CD8-positive, alpha-beta memory T cell (primary cell): ENCODE measurements around the gene FKBP1A. TPM values are rescaled to one million over a fixed set of nuclear protein-coding genes. Genes with fewer than 3 reads are reported as not detected.
"Not testable (repeated sequence)": the region's sequence is repeated elsewhere in the genome, so short reads cannot be mapped to it uniquely, and the experiment has no call there.

Experiments
- CTCF ChIA-PET: fragments of 350-600 bp; sonication (Branson Sonifier 250); formaldehyde crosslinking; loops from one replicate; lab custom pipeline; 2021; ENCODE audit warnings: antibody characterized with exemption; lab: Charles Lee
- POLR2A ChIA-PET: fragments of 350-600 bp; sonication (Branson Sonifier 250); formaldehyde crosslinking; loops from one replicate; lab custom pipeline; 2021; ENCODE audit warnings: antibody characterized with exemption; lab: Charles Lee
- DNase-seq, 5 donors: peaks; one replicate each; pipeline versions ENCODE4 v3.0.0 to v3.0.0-alpha.2; 2020 to 2022; ENCODE audit warnings: mixed read lengths in 1 of 5
- H3K27ac ChIP-seq: one replicate; pipeline ENCODE4 v1.7.0; 2013; ENCODE audit warnings: low read depth, mild to moderate bottlenecking, low read length, moderate library complexity
- H3K27me3 ChIP-seq: 2 replicates; pipeline ENCODE4 v1.7.0; 2013; ENCODE audit warnings: low read length, mild to moderate bottlenecking; ENCODE audit not compliant: insufficient read depth, poor library complexity, severe bottlenecking
- H3K36me3 ChIP-seq: 2 replicates; pipeline ENCODE4 v1.7.0; 2013; ENCODE audit warnings: mild to moderate bottlenecking, low read length, moderate library complexity; ENCODE audit not compliant: insufficient read depth
- H3K4me1 ChIP-seq: 2 replicates; pipeline ENCODE4 v1.7.0; 2013; ENCODE audit warnings: mild to moderate bottlenecking, low read length, moderate library complexity; ENCODE audit not compliant: insufficient read depth
- H3K4me3 ChIP-seq: 2 replicates; pipeline ENCODE4 v1.7.0; 2013; ENCODE audit warnings: mild to moderate bottlenecking, low read length
- H3K9me3 ChIP-seq: 2 replicates; pipeline ENCODE4 v1.7.0; 2013; ENCODE audit warnings: mild to moderate bottlenecking, low read length
- H3K27ac Mint-ChIP-seq, 8 donors: one replicate each; pipeline ENCODE4 v1.8.0; 2020 to 2021; ENCODE audit warnings: mixed read lengths in 8 of 8, mild to moderate bottlenecking in 6 of 8, inconsistent platforms in 3 of 8, moderate library complexity in 3 of 8
- H3K27me3 Mint-ChIP-seq, 2 donors: one replicate each; pipeline ENCODE4 v1.8.0; 2020 to 2021; ENCODE audit warnings: mixed read lengths in 2 of 2, mild to moderate bottlenecking in 1 of 2, moderate library complexity in 1 of 2
- H3K36me3 Mint-ChIP-seq, 3 donors: one replicate each; pipeline ENCODE4 v1.8.0; 2020 to 2021; ENCODE audit warnings: mixed read lengths in 3 of 3, inconsistent platforms in 1 of 3, mild to moderate bottlenecking in 1 of 3
- H3K4me1 Mint-ChIP-seq, 3 donors: one replicate each; pipeline ENCODE4 v1.8.0; 2020 to 2021; ENCODE audit warnings: mixed read lengths in 3 of 3, inconsistent platforms in 1 of 3, mild to moderate bottlenecking in 1 of 3
- H3K4me3 Mint-ChIP-seq, 7 donors: one replicate each; pipeline ENCODE4 v1.8.0; 2020 to 2021; ENCODE audit warnings: mixed read lengths in 7 of 7, mild to moderate bottlenecking in 6 of 7, moderate library complexity in 4 of 7, inconsistent platforms in 2 of 7
- H3K9me3 Mint-ChIP-seq, 5 donors: one replicate each; pipeline ENCODE4 v1.8.0; 2020 to 2022; ENCODE audit warnings: mixed read lengths in 5 of 5, mild to moderate bottlenecking in 3 of 5, moderate library complexity in 2 of 5, inconsistent platforms in 1 of 5
- polyA plus RNA-seq: library from polyadenylated mRNA; unstranded; fragments of 300-500 nt; fragmentation: Illumina TruSeq; gene quantifications from one replicate; pipeline ENCODE4 v1.2.3, GENCODE V29; 2021
- total RNA-seq, 2 experiments: library from RNA; stranded (reverse); gene quantifications; one replicate each; pipeline ENCODE4 v1.2.3, GENCODE V29; 2021

The FKBP1A gene
- total and polyA plus RNA-seq, 3 experiments from 2014 or later, result 43.1 to 274 (median 274) TPM

DNA sequence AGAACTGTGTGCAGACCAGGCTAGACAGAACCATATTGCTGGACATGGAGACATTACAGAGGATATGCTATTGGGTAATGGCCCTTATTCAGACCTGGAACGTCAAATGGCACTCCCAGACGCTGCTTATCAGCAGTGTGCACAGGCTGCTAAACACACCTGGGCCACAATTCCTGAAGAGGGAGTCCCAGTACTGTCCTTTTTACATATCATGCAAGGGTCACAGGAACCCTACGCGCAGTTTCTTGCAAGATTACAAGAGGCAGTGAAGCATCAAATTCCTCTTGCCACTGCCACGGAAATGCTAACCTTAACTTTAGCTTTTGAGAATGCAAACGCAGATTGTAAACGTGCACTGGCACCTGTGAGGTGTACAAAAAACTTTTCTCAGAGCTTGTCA is 5.3 kb upstream of the FKBP1A start:
- H3K36me3 ChIP-seq, H3K27me3 ChIP-seq, POLR2A ChIA-PET, H3K9me3 ChIP-seq, H3K9me3 Mint-ChIP-seq, H3K27ac ChIP-seq, DNase-seq, H3K4me3 ChIP-seq, H3K4me3 Mint-ChIP-seq, H3K27ac Mint-ChIP-seq: not testable (repeated sequence)
- peaks cover 10% of the 10 kb centered on the region for H3K4me1 ChIP-seq
- peaks cover under 1 to 15% (median 2%) of the 10 kb centered on the region in 3 donors for H3K36me3 Mint-ChIP-seq
- peaks cover 19 to 25% (median 21%) of the 10 kb centered on the region in 3 donors for H3K4me1 Mint-ChIP-seq
- peaks cover 22 to 46% of the 10 kb centered on the region in 2 donors for H3K27me3 Mint-ChIP-seq
- CTCF ChIA-PET, result interaction anchor here (1.1 kb wide), 1 partner anchor 39 kb away, joined by 3 read pairs; no protein-coding TSS in a partner anchor

DNA sequence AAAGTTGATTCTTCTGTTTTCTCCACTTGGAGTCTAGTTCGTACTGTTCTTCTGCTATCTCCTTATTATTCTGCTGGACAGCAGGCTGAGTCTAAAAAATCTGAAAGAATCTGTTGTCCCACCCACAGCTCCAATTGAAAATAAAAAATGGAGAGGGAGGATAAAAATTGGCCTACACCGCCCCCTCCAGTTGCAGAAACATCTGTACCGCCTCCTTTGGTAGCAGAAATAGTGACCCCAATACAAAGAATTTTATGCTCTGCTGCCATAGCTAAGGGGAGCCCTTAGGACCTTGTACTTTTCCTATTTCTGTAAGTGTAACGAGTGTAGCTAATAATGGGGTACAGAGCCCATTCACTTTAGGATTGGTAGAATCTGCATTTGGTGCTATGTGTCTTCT is 4.9 kb upstream of the FKBP1A start:
- ChIA-PET POLR2A (no interaction called here), CTCF (interaction anchor here (1.1 kb wide), 1 partner anchor 39 kb away, joined by 3 read pairs; no protein-coding TSS in a partner anchor)
- Mint-ChIP-seq H3K4me3 (peak overlapping the region in 1 of 7 donors; percentile 50), H3K36me3 (peaks cover 1 to 13% (median 2%) of the 10 kb centered on the region in 3 donors), H3K9me3 (peaks cover 0 to 7% (median 5%) of the 10 kb centered on the region in 5 donors), H3K4me1 (peaks cover 20 to 25% (median 22%) of the 10 kb centered on the region in 3 donors), H3K27me3 (peaks cover 22 to 46% of the 10 kb centered on the region in 2 donors), H3K27ac (no peak overlapping the region)
- Histone ChIP-seq H3K4me3 (no peak overlapping the region), H3K36me3 (no peaks in the 10 kb centered on the region), H3K4me1 (peaks cover 11% of the 10 kb centered on the region), H3K27me3 (no peaks in the 10 kb centered on the region), H3K27ac (no peak overlapping the region), H3K9me3 (no peaks in the 10 kb centered on the region)
- DNase-seq, result no peak

GRCh38 chr20:1396702-1397101 is 3.8 kb upstream of the FKBP1A start:
- H3K9me3 Mint-ChIP-seq, result peaks cover 0 to 6% (median 0%) of the 10 kb centered on the region in 5 donors
- Histone ChIP-seq H3K4me1 (peaks cover 18% of the 10 kb centered on the region), H3K27me3 (no peaks in the 10 kb centered on the region), H3K36me3 (no peaks in the 10 kb centered on the region), H3K27ac (no peak overlapping the region), H3K4me3 (no peak overlapping the region), H3K9me3 (no peaks in the 10 kb centered on the region)
- H3K27me3 Mint-ChIP-seq, result peaks cover 16 to 46% of the 10 kb centered on the region in 2 donors
- CTCF ChIA-PET, result interaction anchor here (1.5 kb wide), 1 partner anchor 41 kb away, joined by 5 read pairs; no protein-coding TSS in a partner anchor
- POLR2A ChIA-PET, result interaction anchor here (0.6 kb wide), 1 partner anchor 66 kb away, joined by 3 read pairs; no protein-coding TSS in a partner anchor
- peaks cover 2 to 5% (median 4%) of the 10 kb centered on the region in 3 donors for H3K36me3 Mint-ChIP-seq
- H3K27ac Mint-ChIP-seq, result peak overlapping the region in 2 of 8 donors; percentile 51 to 55
- peaks cover 17 to 20% (median 19%) of the 10 kb centered on the region in 3 donors for H3K4me1 Mint-ChIP-seq
- DNase-seq, result no peak
- peak overlapping the region in 1 of 7 donors; percentile 83 for H3K4me3 Mint-ChIP-seq

GRCh38 chr20:1396264-1396663 is 3.4 kb upstream of the FKBP1A start:
- no peak overlapping the region for H3K27ac Mint-ChIP-seq
- Histone ChIP-seq H3K9me3 (no peaks in the 10 kb centered on the region), H3K27me3 (no peaks in the 10 kb centered on the region), H3K4me1 (peaks cover 22% of the 10 kb centered on the region), H3K27ac (no peak overlapping the region), H3K36me3 (no peaks in the 10 kb centered on the region), H3K4me3 (no peak overlapping the region)
- ChIA-PET POLR2A (interaction anchor here (0.6 kb wide), 1 partner anchor 65 kb away, joined by 3 read pairs; no protein-coding TSS in a partner anchor), CTCF (interaction anchor here (1.5 kb wide), 1 partner anchor 41 kb away, joined by 5 read pairs; no protein-coding TSS in a partner anchor)
- peak overlapping the region in 1 of 7 donors; percentile 83 for H3K4me3 Mint-ChIP-seq
- H3K9me3 Mint-ChIP-seq, result peaks cover 0 to 6% (median 0%) of the 10 kb centered on the region in 5 donors
- DNase-seq, result no peak
- H3K36me3 Mint-ChIP-seq, result peaks cover 2 to 5% (median 4%) of the 10 kb centered on the region in 3 donors
- H3K4me1 Mint-ChIP-seq, result peaks cover 18 to 25% (median 22%) of the 10 kb centered on the region in 3 donors
- H3K27me3 Mint-ChIP-seq, result peaks cover 16 to 42% of the 10 kb centered on the region in 2 donors

DNA sequence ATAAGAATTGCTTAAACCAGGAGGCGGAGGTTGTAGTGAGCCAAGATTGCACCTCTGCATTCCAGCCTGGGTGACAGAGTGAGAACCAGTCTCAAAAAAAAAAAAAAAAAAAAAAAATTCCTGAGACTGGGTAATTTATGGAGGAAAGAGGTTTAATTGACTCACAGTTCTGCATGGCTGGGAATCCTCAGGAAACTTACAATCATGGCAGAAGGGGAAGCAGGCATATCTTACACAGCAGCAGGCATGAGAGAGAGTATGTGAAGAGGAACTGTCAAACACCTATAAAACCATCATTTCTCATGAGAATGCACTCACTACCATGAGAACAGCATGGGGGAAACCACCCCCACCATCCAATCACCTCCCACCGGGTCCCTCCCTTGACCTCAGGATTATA is 1.8 kb upstream of the FKBP1A start:
- Histone ChIP-seq H3K27me3 (no peaks in the 10 kb centered on the region), H3K9me3 (no peaks in the 10 kb centered on the region), H3K27ac (no peak overlapping the region), H3K4me3 (no peak overlapping the region), H3K36me3 (no peaks in the 10 kb centered on the region), H3K4me1 (peaks cover 37% of the 10 kb centered on the region)
- Mint-ChIP-seq H3K4me1 (peaks cover 34 to 40% (median 35%) of the 10 kb centered on the region in 3 donors), H3K9me3 (peaks cover 0 to 6% (median 0%) of the 10 kb centered on the region in 5 donors), H3K27ac (peak overlapping the region in 3 of 8 donors; percentile 7 to 80 (median 54)), H3K36me3 (peaks cover 2 to 8% (median 5%) of the 10 kb centered on the region in 3 donors), H3K4me3 (no peak overlapping the region), H3K27me3 (peaks cover 14 to 30% of the 10 kb centered on the region in 2 donors)
- ChIA-PET POLR2A (no interaction called here), CTCF (interaction anchor here (0.9 kb wide), 1 partner anchor 21 kb away, joined by 3 read pairs; no protein-coding TSS in a partner anchor)
- no peak for DNase-seq

GRCh38 chr20:1393507-1393882 is 641 bp upstream of the FKBP1A start:
- H3K4me3 ChIP-seq, result peak overlapping the region; percentile 95
- H3K4me3 Mint-ChIP-seq, result peak overlapping the region; percentile 79 to 97 (median 90)
- no peaks in the 10 kb centered on the region for H3K36me3 ChIP-seq
- DNase-seq, result no peak
- ChIA-PET POLR2A (interaction anchor here (0.9 to 1.5 kb wide), 2 partner anchors 27 to 69 kb away, joined by 3 read pairs; no protein-coding TSS in a partner anchor), CTCF (interaction anchor here (0.7 to 2.6 kb wide), 3 partner anchors 24 to 384 kb away, joined by 3 to 13 read pairs (median 3); partner anchors contain the start of gene NSFL1C)
- H3K9me3 ChIP-seq, result no peaks in the 10 kb centered on the region
- H3K27ac ChIP-seq, result peak overlapping the region; percentile 59
- peaks cover 11 to 22% of the 10 kb centered on the region in 2 donors for H3K27me3 Mint-ChIP-seq
- H3K36me3 Mint-ChIP-seq, result peaks cover 2 to 8% (median 5%) of the 10 kb centered on the region in 3 donors
- H3K4me1 ChIP-seq, result peaks cover 47% of the 10 kb centered on the region
- peaks cover 46 to 52% (median 46%) of the 10 kb centered on the region in 3 donors for H3K4me1 Mint-ChIP-seq
- H3K27ac Mint-ChIP-seq, result peak overlapping the region; percentile 80 to 98 (median 94)
- H3K9me3 Mint-ChIP-seq, result peaks cover 0 to 6% (median 0%) of the 10 kb centered on the region in 5 donors
- H3K27me3 ChIP-seq, result no peaks in the 10 kb centered on the region

DNA sequence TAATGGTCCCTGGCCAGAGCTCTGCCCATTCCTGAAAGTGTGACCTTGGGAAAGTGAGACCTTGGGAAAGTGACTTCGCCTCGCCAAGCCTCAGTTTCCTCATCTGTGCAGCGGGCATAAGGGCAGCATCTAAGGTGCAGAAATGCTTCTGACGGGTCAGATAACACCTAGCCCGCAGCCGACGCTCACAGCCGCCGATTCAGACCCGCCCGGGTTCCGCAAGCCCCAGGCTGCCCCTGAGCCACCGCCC is 486 bp downstream of the FKBP1A start:
- no peaks in the 10 kb centered on the region for H3K27me3 ChIP-seq
- H3K4me3 Mint-ChIP-seq, result peak overlapping the region; percentile 79 to 95 (median 90)
- POLR2A ChIA-PET, result no interaction called here
- H3K4me1 Mint-ChIP-seq, result peaks cover 57 to 63% (median 58%) of the 10 kb centered on the region in 3 donors
- peak overlapping the region; percentile 85 for H3K4me3 ChIP-seq
- CTCF ChIA-PET, result interaction anchor here (0.9 to 2.6 kb wide), 3 partner anchors 16 to 75 kb away, joined by 3 to 13 read pairs (median 4); partner anchors contain the start of gene NSFL1C
- DNase-seq, result no peak
- peaks cover 11 to 14% of the 10 kb centered on the region in 2 donors for H3K27me3 Mint-ChIP-seq
- peaks cover 59% of the 10 kb centered on the region for H3K4me1 ChIP-seq
- peaks cover 2 to 9% (median 5%) of the 10 kb centered on the region in 3 donors for H3K36me3 Mint-ChIP-seq
- peak overlapping the region; percentile 76 for H3K27ac ChIP-seq
- peak overlapping the region; percentile 80 to 95 (median 87) for H3K27ac Mint-ChIP-seq
- no peaks in the 10 kb centered on the region for H3K36me3 ChIP-seq
- H3K9me3 ChIP-seq, result no peaks in the 10 kb centered on the region
- H3K9me3 Mint-ChIP-seq, result peaks cover 0 to 6% (median 0%) of the 10 kb centered on the region in 5 donors
